ENCODE measurements around the gene OR1C1.
"Not testable (repeated sequence)": the region's sequence is repeated elsewhere in the genome, so short reads cannot be mapped to it uniquely, and the experiment has no call there.

The OR1C1 gene, protein sequence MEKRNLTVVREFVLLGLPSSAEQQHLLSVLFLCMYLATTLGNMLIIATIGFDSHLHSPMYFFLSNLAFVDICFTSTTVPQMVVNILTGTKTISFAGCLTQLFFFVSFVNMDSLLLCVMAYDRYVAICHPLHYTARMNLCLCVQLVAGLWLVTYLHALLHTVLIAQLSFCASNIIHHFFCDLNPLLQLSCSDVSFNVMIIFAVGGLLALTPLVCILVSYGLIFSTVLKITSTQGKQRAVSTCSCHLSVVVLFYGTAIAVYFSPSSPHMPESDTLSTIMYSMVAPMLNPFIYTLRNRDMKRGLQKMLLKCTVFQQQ

DNA sequence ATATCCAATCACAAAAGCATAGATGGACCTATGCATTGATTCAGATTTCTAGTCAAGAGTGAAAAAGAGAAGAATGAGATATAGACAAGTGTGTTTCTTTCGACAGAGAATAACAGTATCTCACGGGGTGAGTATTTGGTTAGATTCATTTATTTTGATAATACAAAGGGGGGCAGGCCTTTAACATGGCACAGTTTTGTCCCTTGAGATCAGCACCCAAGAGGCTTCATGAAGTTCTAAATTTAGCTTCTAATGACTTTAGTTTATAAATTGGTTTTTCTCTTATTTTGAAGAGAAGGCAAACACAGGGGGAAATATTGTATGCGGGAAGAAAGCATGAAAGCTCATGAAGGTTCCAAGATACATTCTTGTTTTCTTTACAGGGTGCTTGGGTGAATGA is at the start of gene OR1C1:
Gene OR1C1, minus strand, starts transcription at position 101 of the 400 bp plus-strand sequence. CDS start 2,150 bp downstream, outside the sequence.
- H3K4me3 ChIP-seq (ENCODE audit: insufficient read length, low read depth), result no peak within 1 kb of the TSS
- H3K9ac ChIP-seq (ENCODE audit: insufficient read length, low read depth), result no peak within 1 kb of the TSS
- TF ChIP-seq YY1 (IDR thresholded peaks at IDR 0.05; ENCODE audit: insufficient read depth, insufficient read length) (no peak), ZNF274 (IDR thresholded peaks at IDR 0.05; ENCODE audit: low read depth, low read length) (no peak), SUZ12 (IDR thresholded peaks at IDR 0.05; ENCODE audit: extremely low read depth, insufficient read depth, insufficient read length) (no peak)
- no peak for DNase-seq (ENCODE audit: low read depth, low spot score)
- H3K9me3 ChIP-seq (ENCODE audit: insufficient read depth, low read length), result no peaks in the 10 kb centered on the region
- H3K27me3 ChIP-seq (ENCODE audit: insufficient read depth, insufficient read length), result no peaks in the 10 kb centered on the region
- H3K36me3 ChIP-seq (ENCODE audit: insufficient read depth, insufficient read length, low read length), result no peaks in the 10 kb centered on the region
- H3K4me1 ChIP-seq (ENCODE audit: insufficient read depth, insufficient read length), result no peaks in the 10 kb centered on the region

DNA sequence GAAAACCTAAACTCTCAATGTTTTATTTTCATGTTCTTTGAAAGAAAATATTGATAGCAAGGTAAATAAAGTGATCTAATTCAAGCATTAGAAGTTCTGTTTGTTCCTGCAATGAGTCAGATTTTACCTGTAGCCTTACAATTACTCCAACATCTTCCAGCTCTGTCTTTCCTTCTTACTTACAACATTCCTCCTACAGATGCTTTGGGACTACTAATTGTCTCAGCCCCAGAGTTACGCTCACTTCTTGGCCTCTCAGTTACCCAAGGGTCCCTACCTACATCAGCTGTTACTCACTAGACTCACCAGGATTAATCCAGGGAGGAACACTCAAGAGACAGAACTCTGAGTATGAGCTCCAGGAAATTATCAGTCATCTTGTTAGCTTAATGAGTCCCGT is 37.2 kb upstream of the OR1C1 start:
- Histone ChIP-seq H3K4me1 (ENCODE audit: insufficient read depth, insufficient read length) (no peaks in the 10 kb centered on the region), H3K27me3 (ENCODE audit: insufficient read depth, insufficient read length) (no peaks in the 10 kb centered on the region), H3K9ac (ENCODE audit: insufficient read length, low read depth) (no peak overlapping the region), H3K9me3 (ENCODE audit: insufficient read depth, low read length) (peaks cover 21% of the 10 kb centered on the region), H3K36me3 (ENCODE audit: insufficient read depth, insufficient read length, low read length) (no peaks in the 10 kb centered on the region), H3K4me3 (ENCODE audit: insufficient read length, low read depth) (no peak overlapping the region)
- no peak for TF ChIP-seq YY1 (IDR thresholded peaks at IDR 0.05; ENCODE audit: insufficient read depth, insufficient read length)
- no peak for TF ChIP-seq ZNF274 (IDR thresholded peaks at IDR 0.05; ENCODE audit: low read depth, low read length)
- TF ChIP-seq SUZ12 (IDR thresholded peaks at IDR 0.05; ENCODE audit: extremely low read depth, insufficient read depth, insufficient read length), result no peak
- DNase-seq (ENCODE audit: low read depth, low spot score), result no peak

DNA sequence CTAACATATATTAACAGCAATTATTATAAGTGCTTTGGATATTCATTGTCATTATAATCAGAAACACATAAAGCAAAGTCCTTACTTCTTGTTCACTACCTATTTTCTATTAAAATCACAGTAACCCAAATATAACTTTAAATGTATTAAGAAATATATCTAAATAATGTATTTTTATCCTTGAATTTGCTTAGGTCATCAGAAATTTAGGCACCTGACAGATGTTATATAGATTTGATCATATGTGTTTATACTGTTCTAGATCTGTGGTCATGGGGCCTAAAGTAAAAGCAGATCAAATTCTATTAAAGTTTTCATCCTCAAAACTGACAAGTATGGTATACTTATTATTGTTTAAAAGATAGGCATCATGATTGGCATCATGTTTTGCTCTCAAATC is 9.2 kb upstream of the OR1C1 start:
- no peak for DNase-seq (ENCODE audit: low read depth, low spot score)
- no peaks in the 10 kb centered on the region for H3K27me3 ChIP-seq (ENCODE audit: insufficient read depth, insufficient read length)
- H3K4me3 ChIP-seq (ENCODE audit: insufficient read length, low read depth), result no peak overlapping the region
- TF ChIP-seq ZNF274 (IDR thresholded peaks at IDR 0.05; ENCODE audit: low read depth, low read length) (no peak), SUZ12 (IDR thresholded peaks at IDR 0.05; ENCODE audit: extremely low read depth, insufficient read depth, insufficient read length) (no peak), YY1 (IDR thresholded peaks at IDR 0.05; ENCODE audit: insufficient read depth, insufficient read length) (no peak)
- H3K9me3 ChIP-seq (ENCODE audit: insufficient read depth, low read length), result no peaks in the 10 kb centered on the region
- H3K36me3 ChIP-seq (ENCODE audit: insufficient read depth, insufficient read length, low read length), result no peaks in the 10 kb centered on the region
- no peak overlapping the region for H3K9ac ChIP-seq (ENCODE audit: insufficient read length, low read depth)
- H3K4me1 ChIP-seq (ENCODE audit: insufficient read depth, insufficient read length), result no peaks in the 10 kb centered on the region

DNA sequence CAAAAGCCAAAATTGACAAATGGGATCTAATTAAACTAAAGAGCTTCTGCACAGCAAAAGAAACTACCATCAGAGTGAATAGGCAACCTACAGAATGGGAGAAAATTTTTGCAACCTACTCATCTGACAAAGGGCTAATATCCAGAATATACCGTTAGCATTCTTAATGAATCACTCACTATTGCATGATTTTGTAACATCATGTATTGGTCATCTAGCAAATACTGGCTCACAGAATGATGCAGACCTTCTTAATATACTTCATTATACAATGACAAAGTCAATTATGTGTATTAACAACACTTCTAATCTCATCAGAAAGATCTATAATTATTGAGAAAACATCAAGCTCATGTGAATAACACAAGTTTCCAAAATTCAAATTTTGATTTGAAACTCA is 6.0 kb downstream of the OR1C1 start:
- H3K27me3 ChIP-seq (ENCODE audit: insufficient read depth, insufficient read length); H3K4me1 ChIP-seq (ENCODE audit: insufficient read depth, insufficient read length); H3K4me3 ChIP-seq (ENCODE audit: insufficient read length, low read depth); H3K9ac ChIP-seq (ENCODE audit: insufficient read length, low read depth); H3K36me3 ChIP-seq (ENCODE audit: insufficient read depth, insufficient read length, low read length); DNase-seq (ENCODE audit: low read depth, low spot score); H3K9me3 ChIP-seq (ENCODE audit: insufficient read depth, low read length): not testable (repeated sequence)

DNA sequence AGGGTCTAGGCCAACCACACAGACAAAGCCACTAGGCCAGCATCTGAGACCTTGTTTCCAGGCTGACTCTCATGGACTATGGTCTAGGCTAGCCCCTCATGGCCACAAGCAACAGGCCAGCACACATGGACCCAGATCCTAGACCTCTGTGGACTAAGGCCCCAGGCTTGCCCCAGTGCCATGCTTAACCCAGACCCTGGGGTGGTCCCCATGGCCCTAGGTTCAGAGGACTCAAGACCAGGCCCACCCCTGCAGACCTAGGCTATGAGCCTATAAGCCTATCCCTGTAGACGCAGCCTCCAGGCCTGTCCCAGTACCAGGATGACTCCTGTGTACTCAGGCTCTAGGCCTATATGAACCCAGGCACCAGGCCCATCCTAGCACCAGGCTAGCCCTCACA is 10.5 kb downstream of the OR1C1 start:
- H3K9me3 ChIP-seq (ENCODE audit: insufficient read depth, low read length), result no peaks in the 10 kb centered on the region; the same call in 1 of the 2 replicates
- no peak for DNase-seq (ENCODE audit: low read depth, low spot score)
- no peak overlapping the region for H3K4me3 ChIP-seq (ENCODE audit: insufficient read length, low read depth)
- no peak overlapping the region for H3K9ac ChIP-seq (ENCODE audit: insufficient read length, low read depth)
- no peaks in the 10 kb centered on the region for H3K4me1 ChIP-seq (ENCODE audit: insufficient read depth, insufficient read length)
- H3K36me3 ChIP-seq (ENCODE audit: insufficient read depth, insufficient read length, low read length), result no peaks in the 10 kb centered on the region
- no peaks in the 10 kb centered on the region for H3K27me3 ChIP-seq (ENCODE audit: insufficient read depth, insufficient read length)
- TF ChIP-seq SUZ12 (IDR thresholded peaks at IDR 0.05; ENCODE audit: extremely low read depth, insufficient read depth, insufficient read length), result no peak
- no peak for TF ChIP-seq ZNF274 (IDR thresholded peaks at IDR 0.05; ENCODE audit: low read depth, low read length)
- TF ChIP-seq YY1 (IDR thresholded peaks at IDR 0.05; ENCODE audit: insufficient read depth, insufficient read length), result no peak

DNA sequence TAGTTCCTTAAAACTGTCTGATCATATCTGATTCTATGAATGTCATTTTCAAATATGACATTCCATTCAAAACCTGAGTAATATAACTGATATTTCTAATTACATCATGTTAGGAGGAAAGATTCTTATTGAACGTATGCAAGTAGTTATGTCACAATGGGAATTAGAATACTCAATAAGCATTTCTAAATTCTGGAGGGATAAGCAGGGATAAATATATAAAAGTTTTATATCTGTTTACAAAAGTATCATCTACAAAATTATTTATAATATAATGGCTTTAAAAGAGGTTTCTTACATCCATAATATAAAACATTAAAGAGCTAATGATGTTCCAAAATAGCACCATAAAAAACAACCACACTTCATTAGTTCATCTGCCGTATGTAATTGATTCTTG is 12.3 kb downstream of the OR1C1 start, which contains the start of gene OR14A2:
Gene OR14A2, minus strand, starts transcription at position 101 of the 400 bp plus-strand sequence.
- no peaks in the 10 kb centered on the region; the same call in 1 of the 2 replicates for H3K9me3 ChIP-seq (ENCODE audit: insufficient read depth, low read length)
- H3K36me3 ChIP-seq (ENCODE audit: insufficient read depth, insufficient read length, low read length), result no peaks in the 10 kb centered on the region
- no peaks in the 10 kb centered on the region for H3K27me3 ChIP-seq (ENCODE audit: insufficient read depth, insufficient read length)
- H3K4me1 ChIP-seq (ENCODE audit: insufficient read depth, insufficient read length), result no peaks in the 10 kb centered on the region
- no peak within 1 kb of the TSS for H3K9ac ChIP-seq (ENCODE audit: insufficient read length, low read depth)
- no peak within 1 kb of the TSS for H3K4me3 ChIP-seq (ENCODE audit: insufficient read length, low read depth)
- DNase-seq (ENCODE audit: low read depth, low spot score), result no peak
- no peak for TF ChIP-seq ZNF274 (IDR thresholded peaks at IDR 0.05; ENCODE audit: low read depth, low read length)
- TF ChIP-seq YY1 (IDR thresholded peaks at IDR 0.05; ENCODE audit: insufficient read depth, insufficient read length), result no peak
- no peak for TF ChIP-seq SUZ12 (IDR thresholded peaks at IDR 0.05; ENCODE audit: extremely low read depth, insufficient read depth, insufficient read length)

DNA sequence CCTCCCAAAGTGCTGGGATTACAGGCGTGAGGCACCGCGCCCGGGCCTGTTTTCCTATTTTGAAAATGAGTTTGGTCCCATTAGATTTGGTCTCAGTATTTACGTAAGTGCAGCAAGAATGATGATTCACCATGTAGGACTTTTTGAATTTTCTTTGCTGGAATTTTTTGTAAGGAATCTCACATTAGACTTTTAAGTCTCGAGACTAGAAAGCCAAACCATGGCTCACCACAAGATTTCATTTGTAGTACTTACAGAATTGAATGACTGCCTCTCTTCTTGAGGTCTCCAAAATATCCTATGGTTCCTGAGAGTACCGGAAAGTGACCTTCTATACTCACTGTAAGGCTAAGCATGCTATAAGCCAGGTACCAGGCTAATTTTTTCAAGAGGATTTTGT is 12.7 kb downstream of the OR1C1 start:
- no peaks in the 10 kb centered on the region for H3K4me1 ChIP-seq (ENCODE audit: insufficient read depth, insufficient read length)
- no peak overlapping the region for H3K9ac ChIP-seq (ENCODE audit: insufficient read length, low read depth)
- H3K9me3 ChIP-seq (ENCODE audit: insufficient read depth, low read length), result no peaks in the 10 kb centered on the region; the same call in 1 of the 2 replicates
- H3K4me3 ChIP-seq (ENCODE audit: insufficient read length, low read depth), result no peak overlapping the region
- H3K27me3 ChIP-seq (ENCODE audit: insufficient read depth, insufficient read length), result no peaks in the 10 kb centered on the region
- no peak for DNase-seq (ENCODE audit: low read depth, low spot score)
- no peaks in the 10 kb centered on the region for H3K36me3 ChIP-seq (ENCODE audit: insufficient read depth, insufficient read length, low read length)
- TF ChIP-seq ZNF274 (IDR thresholded peaks at IDR 0.05; ENCODE audit: low read depth, low read length) (no peak), SUZ12 (IDR thresholded peaks at IDR 0.05; ENCODE audit: extremely low read depth, insufficient read depth, insufficient read length) (no peak), YY1 (IDR thresholded peaks at IDR 0.05; ENCODE audit: insufficient read depth, insufficient read length) (no peak)
